HG03060 (cell line): ENCODE results near the gene PLCG2.
"Not testable (repeated sequence)": the region's sequence is repeated elsewhere in the genome, so short reads cannot be mapped to it uniquely, and the experiment has no call there.

ENCODE experiments used
- ATAC-seq: cut with Tn5 transposase; IDR thresholded peaks from one replicate; pipeline ENCODE4 v1.9.1; 2021; ENCODE audit warnings: low read depth, moderate number of reproducible peaks; ENCODE audit not compliant: unreplicated experiment

Gene PLCG2

GRCh38 chr16:81931927-81932326 lies 152.8 kb downstream of the PLCG2 start:
- ATAC-seq: no peak

GRCh38 chr16:81932668-81933067 lies 153.6 kb downstream of the PLCG2 start:
- no peak for ATAC-seq

GRCh38 chr16:81933361-81933760 lies 154.3 kb downstream of the PLCG2 start:
- ATAC-seq: no peak

GRCh38 chr16:81934711-81935110 lies 155.6 kb downstream of the PLCG2 start:
- ATAC-seq: not testable (repeated sequence)

GRCh38 chr16:81936209-81937000 lies 157.3 kb downstream of the PLCG2 start:
- ATAC-seq: no peak

GRCh38 chr16:81937305-81938038 lies 158.4 kb downstream of the PLCG2 start:
- no peak for ATAC-seq

GRCh38 chr16:81938326-81939163 lies 159.5 kb downstream of the PLCG2 start:
- ATAC-seq: no peak

GRCh38 chr16:81939164-81940056 lies 160.3 kb downstream of the PLCG2 start:
- ATAC-seq: no peak

- no peak for ATAC-seq
These were observed 161.9 kb downstream of the PLCG2 start for GRCh38 chr16:81940781-81941560.

- ATAC-seq: no peak
These were observed 163.0 kb downstream of the PLCG2 start for GRCh38 chr16:81942007-81942601.

- no peak for ATAC-seq
These were observed 166.6 kb downstream of the PLCG2 start for GRCh38 chr16:81945665-81946064.

- no peak for ATAC-seq
These were observed 167.1 kb downstream of the PLCG2 start for GRCh38 chr16:81946206-81946605.

- no peak for ATAC-seq
These were observed 172.5 kb downstream of the PLCG2 start for GRCh38 chr16:81951564-81951963.

- no peak for ATAC-seq
These were observed 177.3 kb downstream of the PLCG2 start for GRCh38 chr16:81956213-81956948.

- no peak for ATAC-seq
These were observed 185.7 kb downstream of the PLCG2 start for GRCh38 chr16:81964808-81965207.

GRCh38 chr16:81967358-81967757 lies 188.3 kb downstream of the PLCG2 start:
- no peak for ATAC-seq

GRCh38 chr16:81971853-81972252 lies 192.8 kb downstream of the PLCG2 start:
- no peak for ATAC-seq

- ATAC-seq: no peak
These were observed 194.6 kb downstream of the PLCG2 start for GRCh38 chr16:81973737-81974136.
